BE2C (cell line): Measurements from ENCODE around the gene ATP9B.

Source experiments
- DNase-seq: peaks from one replicate; pipeline ENCODE4 v3.0.0-alpha.2; 2020
- H3K27me3 ChIP-seq: fragments of 250-450 bp; sonication (Bioruptor Pico); 2 replicates; pipeline ENCODE4 v1.5.1; 2020; ENCODE audit warnings: mild to moderate bottlenecking
- H3K36me3 ChIP-seq: fragments of 250-450 bp; sonication (Bioruptor Pico); 2 replicates; pipeline ENCODE4 v1.5.1; 2020; ENCODE audit warnings: mild to moderate bottlenecking
- H3K4me1 ChIP-seq: fragments of 250-450 bp; sonication (Bioruptor Pico); 2 replicates; pipeline ENCODE4 v1.5.1; 2020
- H3K4me3 ChIP-seq: 2 replicates; pipeline ENCODE4 v1.5.1; 2011; ENCODE audit warnings: low read depth, low read length
- H3K9me3 ChIP-seq: fragments of 250-450 bp; sonication (Bioruptor Pico); 2 replicates; pipeline ENCODE4 v1.5.1; 2020
- CTCF ChIP-seq: IDR thresholded peaks from 2 replicates; pipeline ENCODE4 v1.5.1; 2012; ENCODE audit warnings: mild to moderate bottlenecking, low read depth, low read length

Gene ATP9B

GRCh38 chr18:79402977-79403722, 334.0 kb downstream of the ATP9B start:
- Histone ChIP-seq H3K27me3 (peaks cover 37% of the 10 kb centered on the region), H3K36me3 (no peaks in the 10 kb centered on the region), H3K9me3 (no peaks in the 10 kb centered on the region), H3K4me3 (no peak overlapping the region), H3K4me1 (no peaks in the 10 kb centered on the region)
- no peak for DNase-seq
- TF ChIP-seq CTCF: no peak

- no peaks in the 10 kb centered on the region for H3K9me3 ChIP-seq
- TF ChIP-seq CTCF: no peak
- H3K36me3 ChIP-seq: no peaks in the 10 kb centered on the region
- H3K4me1 ChIP-seq: no peaks in the 10 kb centered on the region
- DNase-seq: no peak
- peaks cover 29% of the 10 kb centered on the region for H3K27me3 ChIP-seq
- no peak overlapping the region for H3K4me3 ChIP-seq
Measured at GRCh38 chr18:79403723-79404566, 334.8 kb downstream of the ATP9B start.

- Histone ChIP-seq H3K27me3 (peaks cover 23% of the 10 kb centered on the region), H3K4me1 (no peaks in the 10 kb centered on the region)
Measured at GRCh38 chr18:79404567-79404910, 335.3 kb downstream of the ATP9B start.

GRCh38 chr18:79405019-79405780, 336.0 kb downstream of the ATP9B start:
- no peaks in the 10 kb centered on the region for H3K4me1 ChIP-seq
- H3K36me3 ChIP-seq: no peaks in the 10 kb centered on the region
- no peak for DNase-seq
- H3K27me3 ChIP-seq: peaks cover 21% of the 10 kb centered on the region
- H3K9me3 ChIP-seq: no peaks in the 10 kb centered on the region
- no peak overlapping the region for H3K4me3 ChIP-seq
- TF ChIP-seq CTCF: no peak

More at GRCh38 chr18:79404567-79404910, 335.3 kb downstream of the ATP9B start:
- no peak for TF ChIP-seq CTCF
- Histone ChIP-seq H3K4me3 (no peak overlapping the region), H3K9me3 (no peaks in the 10 kb centered on the region), H3K36me3 (no peaks in the 10 kb centered on the region)
- no peak for DNase-seq

GRCh38 chr18:79405781-79406575, 336.8 kb downstream of the ATP9B start:
- no peak for TF ChIP-seq CTCF
- Histone ChIP-seq H3K4me3 (no peak overlapping the region), H3K27me3 (peaks cover 21% of the 10 kb centered on the region), H3K9me3 (no peaks in the 10 kb centered on the region), H3K36me3 (no peaks in the 10 kb centered on the region), H3K4me1 (no peaks in the 10 kb centered on the region)
- DNase-seq: no peak
